ENCODE data around the gene KIFAP3.
"Not testable (repeated sequence)": the region's sequence is repeated elsewhere in the genome, so short reads cannot be mapped to it uniquely, and the experiment has no call there.

Gene KIFAP3

DNA sequence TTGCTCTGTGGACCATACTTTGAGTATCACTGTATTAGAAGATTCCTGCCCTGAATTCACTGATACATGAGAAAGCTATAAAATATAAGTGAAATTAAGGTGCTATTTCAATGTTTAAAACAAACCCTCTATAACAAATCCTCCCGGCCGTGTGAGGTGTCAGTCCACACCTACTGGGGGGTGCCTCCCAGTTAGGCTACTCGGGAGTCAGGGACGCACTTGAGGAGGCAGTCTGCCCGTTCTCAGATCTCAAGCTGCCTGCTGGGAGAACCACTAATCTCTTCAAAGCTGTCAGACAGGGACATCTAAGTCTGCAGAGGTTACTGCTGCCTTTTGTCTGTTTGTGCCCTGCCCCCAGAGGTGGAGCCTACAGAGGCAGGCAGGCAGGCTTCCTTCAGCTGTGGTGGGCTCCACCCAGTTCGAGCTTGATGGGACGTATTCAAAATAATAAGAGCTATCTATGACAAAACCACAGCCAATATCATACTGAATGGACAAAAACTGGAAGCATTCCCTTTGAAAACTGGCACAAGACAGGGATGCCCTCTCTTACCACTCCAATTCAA lies 71.1 kb downstream of the KIFAP3 start:
- H3K9ac ChIP-seq (ENCODE audit: low read length); H3K27ac ChIP-seq (ENCODE audit: low read depth, low read length); H3K27me3 ChIP-seq (ENCODE audit: control insufficient read depth, insufficient read depth, low read length); H3K4me1 ChIP-seq (ENCODE audit: control insufficient read depth, insufficient read depth, low read length); H3K4me3 ChIP-seq (ENCODE audit: low read length); H3K36me3 ChIP-seq (ENCODE audit: control insufficient read depth, insufficient read depth, low read length): not testable (repeated sequence)

- H3K27ac ChIP-seq (ENCODE audit: low read depth, low read length), result no peak overlapping the region
- no peak overlapping the region for H3K4me3 ChIP-seq (ENCODE audit: low read length)
- H3K4me1 ChIP-seq (ENCODE audit: control insufficient read depth, insufficient read depth, low read length), result no peaks in the 10 kb centered on the region
- no peaks in the 10 kb centered on the region for H3K36me3 ChIP-seq (ENCODE audit: control insufficient read depth, insufficient read depth, low read length)
- H3K27me3 ChIP-seq (ENCODE audit: control insufficient read depth, insufficient read depth, low read length), result no peaks in the 10 kb centered on the region
- no peak overlapping the region for H3K9ac ChIP-seq (ENCODE audit: low read length)
Observed at GRCh38 chr1:170001266-170001665, 73.2 kb downstream of the KIFAP3 start.

DNA sequence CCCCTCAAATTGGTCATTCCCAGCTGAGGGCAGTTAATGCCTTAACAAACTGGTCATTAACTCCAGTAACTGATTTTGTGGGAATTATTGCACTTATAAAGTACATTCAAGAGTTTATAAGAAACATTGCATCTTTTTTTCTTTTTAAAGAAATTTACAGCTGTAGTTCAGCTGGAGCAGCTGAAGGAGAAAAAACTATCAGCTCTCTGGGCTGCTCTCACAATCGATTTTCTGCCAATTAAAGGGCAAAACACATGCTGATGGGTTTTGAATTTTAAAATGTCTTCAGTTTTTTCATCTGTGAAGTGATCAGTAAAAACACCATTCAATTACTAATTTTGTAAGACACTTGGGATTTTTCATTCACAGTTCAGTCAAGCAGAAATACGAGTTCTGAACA lies 74.7 kb downstream of the KIFAP3 start:
- H3K4me3 ChIP-seq (ENCODE audit: low read length), result no peak overlapping the region
- no peaks in the 10 kb centered on the region for H3K4me1 ChIP-seq (ENCODE audit: control insufficient read depth, insufficient read depth, low read length)
- no peaks in the 10 kb centered on the region for H3K27me3 ChIP-seq (ENCODE audit: control insufficient read depth, insufficient read depth, low read length)
- H3K27ac ChIP-seq (ENCODE audit: low read depth, low read length), result no peak overlapping the region
- H3K36me3 ChIP-seq (ENCODE audit: control insufficient read depth, insufficient read depth, low read length), result no peaks in the 10 kb centered on the region
- H3K9ac ChIP-seq (ENCODE audit: low read length), result no peak overlapping the region

DNA sequence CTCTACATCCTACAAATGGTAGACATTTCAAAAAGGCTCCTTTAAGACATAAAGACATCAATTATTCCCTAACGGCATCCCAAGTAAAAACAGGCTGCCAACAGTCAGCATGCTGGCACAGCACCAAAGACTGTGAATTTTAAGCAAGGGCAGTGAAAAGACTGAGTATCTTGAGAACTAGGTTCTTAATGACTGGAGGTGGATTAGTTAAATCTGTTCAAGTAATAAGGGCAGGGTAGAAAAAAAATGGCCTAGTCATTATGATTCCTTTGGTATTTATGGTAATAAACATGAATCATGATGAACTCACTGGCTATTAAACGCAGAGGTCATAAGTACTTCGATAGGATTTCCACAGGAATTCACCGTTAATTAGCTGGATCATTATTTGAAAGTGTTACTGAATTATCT lies 75.2 kb downstream of the KIFAP3 start:
- H3K27ac ChIP-seq (ENCODE audit: low read depth, low read length), result no peak overlapping the region
- H3K27me3 ChIP-seq (ENCODE audit: control insufficient read depth, insufficient read depth, low read length), result no peaks in the 10 kb centered on the region
- no peak overlapping the region for H3K4me3 ChIP-seq (ENCODE audit: low read length)
- no peaks in the 10 kb centered on the region for H3K4me1 ChIP-seq (ENCODE audit: control insufficient read depth, insufficient read depth, low read length)
- H3K9ac ChIP-seq (ENCODE audit: low read length), result no peak overlapping the region
- H3K36me3 ChIP-seq (ENCODE audit: control insufficient read depth, insufficient read depth, low read length), result no peaks in the 10 kb centered on the region

- no peak overlapping the region for H3K27ac ChIP-seq (ENCODE audit: low read depth, low read length)
- no peaks in the 10 kb centered on the region for H3K27me3 ChIP-seq (ENCODE audit: control insufficient read depth, insufficient read depth, low read length)
- H3K36me3 ChIP-seq (ENCODE audit: control insufficient read depth, insufficient read depth, low read length), result no peaks in the 10 kb centered on the region
- H3K4me3 ChIP-seq (ENCODE audit: low read length), result no peak overlapping the region
- H3K4me1 ChIP-seq (ENCODE audit: control insufficient read depth, insufficient read depth, low read length), result no peaks in the 10 kb centered on the region
- no peak overlapping the region for H3K9ac ChIP-seq (ENCODE audit: low read length)
Observed at GRCh38 chr1:169995993-169996392, 78.5 kb downstream of the KIFAP3 start.

GRCh38 chr1:169989246-169989645 lies 85.2 kb downstream of the KIFAP3 start:
- Histone ChIP-seq H3K4me3 (ENCODE audit: low read length) (no peak overlapping the region), H3K4me1 (ENCODE audit: control insufficient read depth, insufficient read depth, low read length) (no peaks in the 10 kb centered on the region)

GRCh38 chr1:169985757-169986156 lies 88.7 kb downstream of the KIFAP3 start:
- no peak overlapping the region for H3K9ac ChIP-seq (ENCODE audit: low read length)
- no peaks in the 10 kb centered on the region for H3K27me3 ChIP-seq (ENCODE audit: control insufficient read depth, insufficient read depth, low read length)
- H3K36me3 ChIP-seq (ENCODE audit: control insufficient read depth, insufficient read depth, low read length), result peaks cover 5% of the 10 kb centered on the region
- H3K4me1 ChIP-seq (ENCODE audit: control insufficient read depth, insufficient read depth, low read length), result no peaks in the 10 kb centered on the region
- H3K27ac ChIP-seq (ENCODE audit: low read depth, low read length), result no peak overlapping the region
- no peak overlapping the region for H3K4me3 ChIP-seq (ENCODE audit: low read length)

More at GRCh38 chr1:169989246-169989645, 85.2 kb downstream of the KIFAP3 start:
- no peak overlapping the region for H3K9ac ChIP-seq (ENCODE audit: low read length)
- H3K27ac ChIP-seq (ENCODE audit: low read depth, low read length), result no peak overlapping the region
- H3K27me3 ChIP-seq (ENCODE audit: control insufficient read depth, insufficient read depth, low read length), result no peaks in the 10 kb centered on the region
- no peaks in the 10 kb centered on the region for H3K36me3 ChIP-seq (ENCODE audit: control insufficient read depth, insufficient read depth, low read length)

DNA sequence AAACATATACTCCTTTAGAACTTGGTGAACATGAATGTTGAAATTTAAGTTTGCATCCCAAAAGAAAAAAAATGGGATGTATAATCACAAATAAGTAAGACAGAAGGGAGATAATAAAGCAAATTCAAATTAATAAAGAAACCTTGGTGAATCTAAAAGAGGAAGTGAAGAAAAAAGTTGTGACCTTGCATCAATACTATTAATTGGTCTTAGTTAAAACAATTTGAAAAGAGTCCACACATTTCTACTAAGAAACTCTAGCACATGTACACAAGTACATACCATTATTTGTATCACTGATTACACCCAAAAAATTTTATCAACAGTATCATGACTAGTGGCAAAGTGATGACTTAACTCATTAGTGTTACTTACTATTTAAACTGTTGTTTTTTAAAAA lies 100.4 kb downstream of the KIFAP3 start:
- H3K4me3 ChIP-seq (ENCODE audit: low read length), result no peak overlapping the region
- no peaks in the 10 kb centered on the region for H3K27me3 ChIP-seq (ENCODE audit: control insufficient read depth, insufficient read depth, low read length)
- H3K27ac ChIP-seq (ENCODE audit: low read depth, low read length), result no peak overlapping the region
- no peak overlapping the region for H3K9ac ChIP-seq (ENCODE audit: low read length)
- no peaks in the 10 kb centered on the region for H3K4me1 ChIP-seq (ENCODE audit: control insufficient read depth, insufficient read depth, low read length)
- no peaks in the 10 kb centered on the region for H3K36me3 ChIP-seq (ENCODE audit: control insufficient read depth, insufficient read depth, low read length)

DNA sequence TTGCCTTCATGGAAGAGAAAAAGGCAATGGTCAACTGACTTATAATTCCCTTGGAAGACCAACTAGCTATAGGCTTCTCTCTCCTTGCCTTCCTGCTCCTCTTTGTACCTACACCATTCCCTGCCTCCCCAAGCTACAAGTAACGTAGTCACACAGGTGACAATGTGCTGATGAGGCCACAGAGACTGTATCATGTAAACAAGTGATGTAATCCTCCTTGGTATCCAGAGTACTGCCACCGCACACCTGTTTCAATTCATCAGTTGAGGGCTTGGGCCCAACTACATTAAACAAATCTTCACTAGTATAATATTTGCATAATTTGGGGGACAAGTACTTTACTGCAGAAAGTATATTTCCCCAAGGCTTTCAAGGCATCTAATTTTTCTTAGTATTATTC lies 104.4 kb downstream of the KIFAP3 start:
- H3K36me3 ChIP-seq (ENCODE audit: control insufficient read depth, insufficient read depth, low read length), result no peaks in the 10 kb centered on the region
- H3K4me3 ChIP-seq (ENCODE audit: low read length), result no peak overlapping the region
- H3K9ac ChIP-seq (ENCODE audit: low read length), result no peak overlapping the region
- no peaks in the 10 kb centered on the region for H3K4me1 ChIP-seq (ENCODE audit: control insufficient read depth, insufficient read depth, low read length)
- no peaks in the 10 kb centered on the region for H3K27me3 ChIP-seq (ENCODE audit: control insufficient read depth, insufficient read depth, low read length)
- no peak overlapping the region for H3K27ac ChIP-seq (ENCODE audit: low read depth, low read length)

- Histone ChIP-seq H3K27me3 (ENCODE audit: control insufficient read depth, insufficient read depth, low read length) (no peaks in the 10 kb centered on the region), H3K36me3 (ENCODE audit: control insufficient read depth, insufficient read depth, low read length) (no peaks in the 10 kb centered on the region), H3K4me1 (ENCODE audit: control insufficient read depth, insufficient read depth, low read length) (no peaks in the 10 kb centered on the region), H3K4me3 (ENCODE audit: low read length) (no peak overlapping the region), H3K27ac (ENCODE audit: low read depth, low read length) (no peak overlapping the region), H3K9ac (ENCODE audit: low read length) (no peak overlapping the region)
Observed at GRCh38 chr1:169968174-169968573, 106.3 kb downstream of the KIFAP3 start.

GRCh38 chr1:169964206-169964605 lies 110.3 kb downstream of the KIFAP3 start:
- no peak overlapping the region for H3K27ac ChIP-seq (ENCODE audit: low read depth, low read length)
- no peak overlapping the region for H3K4me3 ChIP-seq (ENCODE audit: low read length)
- no peak overlapping the region for H3K9ac ChIP-seq (ENCODE audit: low read length)
- H3K27me3 ChIP-seq (ENCODE audit: control insufficient read depth, insufficient read depth, low read length), result no peaks in the 10 kb centered on the region
- H3K4me1 ChIP-seq (ENCODE audit: control insufficient read depth, insufficient read depth, low read length), result no peaks in the 10 kb centered on the region
- no peaks in the 10 kb centered on the region for H3K36me3 ChIP-seq (ENCODE audit: control insufficient read depth, insufficient read depth, low read length)

DNA sequence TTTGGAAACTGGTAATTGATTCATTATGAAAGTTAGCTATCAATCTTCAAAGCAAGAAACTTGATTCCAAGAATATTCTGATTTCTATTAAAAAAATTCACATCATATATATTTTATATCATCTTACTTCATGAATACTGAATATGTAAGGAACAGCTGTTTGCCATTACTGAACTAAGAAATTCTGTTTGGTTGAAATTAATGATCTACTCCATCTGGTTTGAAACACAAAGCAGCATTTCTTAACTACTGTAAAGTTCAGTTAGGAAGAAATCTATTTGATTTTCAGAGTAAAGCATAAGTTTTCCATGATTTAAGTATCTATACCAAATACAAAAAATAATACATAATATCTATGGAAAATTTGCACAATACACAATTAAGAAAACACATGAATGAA lies 114.8 kb downstream of the KIFAP3 start:
- no peaks in the 10 kb centered on the region for H3K4me1 ChIP-seq (ENCODE audit: control insufficient read depth, insufficient read depth, low read length)
- no peak overlapping the region for H3K27ac ChIP-seq (ENCODE audit: low read depth, low read length)
- H3K36me3 ChIP-seq (ENCODE audit: control insufficient read depth, insufficient read depth, low read length), result no peaks in the 10 kb centered on the region
- no peak overlapping the region for H3K9ac ChIP-seq (ENCODE audit: low read length)
- no peak overlapping the region for H3K4me3 ChIP-seq (ENCODE audit: low read length)
- H3K27me3 ChIP-seq (ENCODE audit: control insufficient read depth, insufficient read depth, low read length), result no peaks in the 10 kb centered on the region

DNA sequence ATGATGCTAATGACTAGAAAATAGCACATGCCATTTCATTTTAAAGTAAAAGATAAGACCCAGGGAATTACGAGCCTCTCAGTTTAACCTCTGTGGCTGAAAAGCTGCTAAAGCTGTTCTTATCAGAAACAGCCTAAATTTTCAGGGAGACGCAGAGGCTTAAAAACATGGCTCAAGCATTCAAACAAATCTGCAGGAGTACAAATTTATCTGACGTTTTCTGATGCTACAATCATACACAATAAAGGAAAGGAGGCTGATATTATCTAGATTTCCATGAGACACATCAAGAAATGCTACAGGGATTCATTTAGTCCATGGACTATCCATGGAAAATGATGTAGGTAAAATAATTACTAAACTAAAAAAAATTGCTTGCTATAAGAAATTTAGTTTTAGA lies 115.5 kb downstream of the KIFAP3 start:
- no peak overlapping the region for H3K9ac ChIP-seq (ENCODE audit: low read length)
- H3K4me1 ChIP-seq (ENCODE audit: control insufficient read depth, insufficient read depth, low read length), result no peaks in the 10 kb centered on the region
- no peaks in the 10 kb centered on the region for H3K27me3 ChIP-seq (ENCODE audit: control insufficient read depth, insufficient read depth, low read length)
- H3K36me3 ChIP-seq (ENCODE audit: control insufficient read depth, insufficient read depth, low read length), result no peaks in the 10 kb centered on the region
- no peak overlapping the region for H3K27ac ChIP-seq (ENCODE audit: low read depth, low read length)
- H3K4me3 ChIP-seq (ENCODE audit: low read length), result no peak overlapping the region
